Endothelial cell of umbilical vein (primary cell): ENCODE measurements around the gene FXYD3. TPM values are rescaled to one million over a fixed set of nuclear protein-coding genes. Genes with fewer than 3 reads are reported as not detected.

Experiments
- BruUV-seq: library from RNA; stranded (reverse); fragments of 400-500 nt; replicated peaks from 2 replicates; lab custom pipeline; 2021; lab: Mats Ljungman, UMichigan
- CTCF ChIA-PET: fragments of 300-600, 350-600 bp; sonication (Branson Sonifier 250); formaldehyde crosslinking; loops from one replicate; lab custom pipeline; 2021; ENCODE audit warnings: antibody characterized with exemption, inconsistent platforms; lab: Charles Lee
- POLR2A ChIA-PET: fragments of 300-600, 350-600 bp; sonication (Branson Sonifier 250); formaldehyde crosslinking; loops from one replicate; lab custom pipeline; 2021; ENCODE audit warnings: antibody characterized with exemption, inconsistent platforms; lab: Charles Lee
- DNase-seq: peaks from one replicate; pipeline ENCODE4 v3.0.0-alpha.2; 2011; ENCODE audit warnings: low read depth, low spot score
- FAIRE-seq: peaks from 2 replicates; lab custom pipeline; 2011; peaks lifted over from hg19 to GRCh38; lab: Jason Lieb, UNC
- H2AFZ ChIP-seq: 2 replicates; pipeline ENCODE4 v1.6.0; 2012; ENCODE audit warnings: low read depth, low read length, control low read depth, inconsistent platforms
- H3K27ac ChIP-seq: 2 replicates; pipeline ENCODE4 v1.5.1; 2011; ENCODE audit warnings: low read depth, mild to moderate bottlenecking, control low read depth, low read length, moderate library complexity; ENCODE audit not compliant: insufficient read depth
- H3K27me3 ChIP-seq, 2 experiments: 2 replicates each; pipeline versions ENCODE4 v1.6.0 to v1.6.1; 2011; ENCODE audit warnings: low read length in 2 of 2, mixed read lengths in 1 of 2; ENCODE audit not compliant: control insufficient read depth in 2 of 2, insufficient read depth in 2 of 2
- H3K36me3 ChIP-seq, 2 experiments: 2 replicates in 1 of 2; 3 replicates in 1 of 2; pipeline ENCODE4 v1.5.1; 2011; ENCODE audit warnings: low read length in 2 of 2, mild to moderate bottlenecking in 1 of 2, moderate library complexity in 1 of 2; ENCODE audit not compliant: control insufficient read depth in 2 of 2, insufficient read depth in 2 of 2; ENCODE audit errors: extremely low read depth in 1 of 2
- H3K4me1 ChIP-seq: 3 replicates; pipeline ENCODE4 v1.5.1; 2011; ENCODE audit warnings: mild to moderate bottlenecking, low read length; ENCODE audit not compliant: control insufficient read depth, insufficient read depth; ENCODE audit errors: extremely low read depth
- H3K4me2 ChIP-seq: 2 replicates; pipeline ENCODE4 v1.6.1; 2011; ENCODE audit warnings: low read length, control low read depth, mixed read lengths; ENCODE audit not compliant: insufficient read depth
- H3K4me3 ChIP-seq, 3 experiments: fragments of 200-600 bp in 1 of 3; sonication (generic), shearing (Covaris generic) in 1 of 3; replicated peaks in 1 of 3; 2 replicates each; pipeline ENCODE4 v1.5.1; 2011 to 2016; ENCODE audit warnings: control low read depth in 3 of 3, low read length in 3 of 3, mild to moderate bottlenecking in 2 of 3, inconsistent platforms in 1 of 3, low read depth in 1 of 3, moderate library complexity in 1 of 3; ENCODE audit not compliant: insufficient read depth in 1 of 3
- H3K79me2 ChIP-seq: 2 replicates; pipeline ENCODE4 v1.6.0; 2012; ENCODE audit warnings: low read length, inconsistent platforms; ENCODE audit not compliant: control insufficient read depth, insufficient read depth
- H3K9ac ChIP-seq: replicated peaks from 2 replicates; pipeline ENCODE3; 2011; ENCODE audit warnings: low read length, control low read depth; ENCODE audit not compliant: insufficient read depth; ENCODE audit errors: extremely low read depth
- H3K9me1 ChIP-seq: replicated peaks from 3 replicates; pipeline ENCODE4 v1.6.0; 2011; ENCODE audit warnings: mild to moderate bottlenecking, low read length; ENCODE audit not compliant: control insufficient read depth, insufficient read depth; ENCODE audit errors: extremely low read depth
- H3K9me3 ChIP-seq: replicated peaks from 2 replicates; pipeline ENCODE4 v1.5.1; 2012; ENCODE audit warnings: low read length, inconsistent platforms; ENCODE audit not compliant: control insufficient read depth, insufficient read depth
- H4K20me1 ChIP-seq: replicated peaks from 2 replicates; pipeline ENCODE3; 2011; ENCODE audit warnings: mild to moderate bottlenecking, low read length; ENCODE audit not compliant: control insufficient read depth, insufficient read depth; ENCODE audit errors: extremely low read depth
- EZH2 ChIP-seq: IDR thresholded peaks from 2 replicates; pipeline ENCODE4 v1.6.1; 2012; ENCODE audit warnings: borderline replicate concordance, low read depth, mild to moderate bottlenecking, moderate library complexity, low read length, inconsistent platforms; ENCODE audit not compliant: severe bottlenecking
- FOS ChIP-seq: IDR thresholded peaks from 2 replicates; pipeline ENCODE4 v1.6.1; 2011; ENCODE audit warnings: mild to moderate bottlenecking, low read length, moderate library complexity, borderline replicate concordance; ENCODE audit not compliant: insufficient read depth
- GATA2 ChIP-seq: IDR thresholded peaks from 2 replicates; pipeline ENCODE4 v1.7.0; 2011; ENCODE audit warnings: low read depth, mild to moderate bottlenecking, moderate library complexity, mixed read lengths, low read length; ENCODE audit not compliant: insufficient read length, insufficient read depth
- JUN ChIP-seq: IDR thresholded peaks from 2 replicates; pipeline ENCODE4 v1.6.1; 2011; ENCODE audit warnings: borderline replicate concordance, low read depth; ENCODE audit not compliant: insufficient read length, insufficient read depth
- MYC ChIP-seq: IDR thresholded peaks from one replicate; pipeline ENCODE4 v1.6.1; 2011; ENCODE audit warnings: mild to moderate bottlenecking, low read depth, low read length
- POLR2A ChIP-seq: IDR thresholded peaks from 2 replicates; pipeline ENCODE4 v1.6.1; 2012; ENCODE audit warnings: low read depth, mild to moderate bottlenecking, control low read depth, low read length
- POLR2AphosphoS5 ChIP-seq: IDR thresholded peaks from 2 replicates; pipeline ENCODE4 v1.6.1; 2012; ENCODE audit warnings: low read depth, mild to moderate bottlenecking, control low read depth, low read length, moderate library complexity; ENCODE audit not compliant: insufficient read depth
- dilution Hi-C: fragments of 300-500 bp; cut with MboI; formaldehyde crosslinking; loops from one replicate; pipeline ENCODE4 v1.15.0; 2019; ENCODE audit warnings: low sequenced_read_pairs; ENCODE audit not compliant: extremely low pct_ligation_motif_present
- intact Hi-C: fragments of 100-400 bp; cut with micrococcal nuclease; formaldehyde crosslinking; loops from one replicate; pipeline ENCODE4 v1.10.0; 2022
- polyA plus RNA-seq, 4 experiments: library from polyadenylated mRNA; depleted of rRNA in 3 of 4; stranded (reverse) in 3 of 4; unstranded in 1 of 4; fragments of >200 nt; gene quantifications; 2 replicates each; pipeline versions ENCODE4 v1.2.1 to v1.2.3, GENCODE V29; 2011 to 2012; ENCODE audit warnings: missing spikeins in 1 of 4
- total RNA-seq: library from RNA; stranded (reverse); gene quantifications from 2 replicates; pipeline ENCODE4 v1.2.3, GENCODE V29; 2021
- TF ChIP-seq, protein P1 (sequence below): IDR thresholded peaks from 2 replicates; pipeline ENCODE4 v1.6.1; 2011; ENCODE audit not compliant: insufficient read depth, insufficient read length
- TF ChIP-seq, protein P2 (sequence below), 2 donors: IDR thresholded peaks; 1 replicate in 1 of 2; 2 replicates in 1 of 2; pipeline ENCODE4 v1.5.1; 2011; ENCODE audit warnings: low read length in 2 of 2, mild to moderate bottlenecking in 2 of 2, moderate library complexity in 2 of 2, control low read depth in 1 of 2, inconsistent platforms in 1 of 2, low read depth in 1 of 2; ENCODE audit not compliant: insufficient read depth in 1 of 2; ENCODE audit errors: extremely low read depth in 1 of 2

Gene FXYD3
- total and polyA plus RNA-seq, 2 donors (not counting 3 experiments of a cell fraction or from before 2014, with no cell fraction given), result not detected

DNA sequence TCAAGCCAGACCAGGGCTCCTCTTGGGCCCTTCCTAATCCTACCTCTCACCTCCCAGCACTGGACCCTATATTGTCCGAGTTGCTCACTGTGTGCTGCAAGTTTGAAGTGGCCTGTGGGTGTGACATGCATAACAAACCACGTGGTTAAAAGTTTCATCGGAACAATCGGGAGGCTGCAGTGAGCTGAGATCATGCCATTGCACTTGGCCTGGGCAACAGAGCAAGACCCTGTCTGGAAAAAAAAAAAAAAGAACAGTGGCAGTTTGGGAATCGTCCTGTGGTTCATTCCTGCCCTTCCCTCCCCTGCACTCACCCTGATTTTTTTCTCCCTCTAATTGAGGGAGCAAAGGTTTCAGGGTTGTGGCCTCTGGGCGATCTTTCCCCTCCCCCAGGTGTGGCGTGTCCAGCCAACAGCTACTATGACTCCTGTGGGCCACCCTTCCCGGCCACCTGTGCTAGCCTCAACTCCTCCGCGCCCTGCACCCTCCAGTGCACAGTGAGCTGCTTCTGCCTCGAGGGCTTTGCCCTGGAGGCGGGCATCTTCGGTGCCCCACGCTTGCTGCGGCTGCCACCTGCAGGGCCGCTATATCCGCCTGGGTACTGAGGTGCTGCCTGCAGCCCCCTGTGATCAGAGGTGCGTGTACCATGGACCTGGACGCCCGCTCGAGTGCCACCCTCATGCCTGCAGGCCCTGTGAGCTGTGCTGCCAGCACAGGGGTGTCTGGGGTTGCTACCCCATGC lies 16.3 kb upstream of the FXYD3 start:
- Histone ChIP-seq H3K27me3 (no peaks in the 10 kb centered on the region), H3K4me3 (no peak overlapping the region), H2AFZ (no peak overlapping the region), H3K4me1 (no peaks in the 10 kb centered on the region), H3K9me1 (no peaks in the 10 kb centered on the region), H3K9ac (no peak overlapping the region), H3K9me3 (no peaks in the 10 kb centered on the region), H4K20me1 (no peaks in the 10 kb centered on the region), H3K4me2 (no peak overlapping the region), H3K79me2 (no peaks in the 10 kb centered on the region), H3K27ac (no peak overlapping the region), H3K36me3 (no peaks in the 10 kb centered on the region)
- FAIRE-seq, result no peak
- BruUV-seq, result no TSS peak
- dilution Hi-C loops, result no loop called here
- intact Hi-C loops, result no loop called here
- CTCF ChIA-PET, result interaction anchor here (0.9 to 1.9 kb wide), 5 partner anchors 8 to 55 kb away, joined by 3 to 7 read pairs (median 7); partner anchors contain the start of gene FXYD3
- TF ChIP-seq GATA2 (no peak), JUN (no peak), EZH2 (no peak), FOS (no peak), POLR2AphosphoS5 (no peak), MYC (no peak), POLR2A (no peak)
- TF ChIP-seq, protein P1, sequence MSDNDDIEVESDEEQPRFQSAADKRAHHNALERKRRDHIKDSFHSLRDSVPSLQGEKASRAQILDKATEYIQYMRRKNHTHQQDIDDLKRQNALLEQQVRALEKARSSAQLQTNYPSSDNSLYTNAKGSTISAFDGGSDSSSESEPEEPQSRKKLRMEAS, result no peak
- TF ChIP-seq, protein P2, sequence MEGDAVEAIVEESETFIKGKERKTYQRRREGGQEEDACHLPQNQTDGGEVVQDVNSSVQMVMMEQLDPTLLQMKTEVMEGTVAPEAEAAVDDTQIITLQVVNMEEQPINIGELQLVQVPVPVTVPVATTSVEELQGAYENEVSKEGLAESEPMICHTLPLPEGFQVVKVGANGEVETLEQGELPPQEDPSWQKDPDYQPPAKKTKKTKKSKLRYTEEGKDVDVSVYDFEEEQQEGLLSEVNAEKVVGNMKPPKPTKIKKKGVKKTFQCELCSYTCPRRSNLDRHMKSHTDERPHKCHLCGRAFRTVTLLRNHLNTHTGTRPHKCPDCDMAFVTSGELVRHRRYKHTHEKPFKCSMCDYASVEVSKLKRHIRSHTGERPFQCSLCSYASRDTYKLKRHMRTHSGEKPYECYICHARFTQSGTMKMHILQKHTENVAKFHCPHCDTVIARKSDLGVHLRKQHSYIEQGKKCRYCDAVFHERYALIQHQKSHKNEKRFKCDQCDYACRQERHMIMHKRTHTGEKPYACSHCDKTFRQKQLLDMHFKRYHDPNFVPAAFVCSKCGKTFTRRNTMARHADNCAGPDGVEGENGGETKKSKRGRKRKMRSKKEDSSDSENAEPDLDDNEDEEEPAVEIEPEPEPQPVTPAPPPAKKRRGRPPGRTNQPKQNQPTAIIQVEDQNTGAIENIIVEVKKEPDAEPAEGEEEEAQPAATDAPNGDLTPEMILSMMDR (IDR thresholded peaks at IDR 0.05; ENCODE audit: extremely low read depth in 1 of 2, insufficient read depth in 1 of 2, low read depth in 1 of 2, low read length in 2 of 2), result no peak
- POLR2A ChIA-PET, result no interaction called here
- no peak for DNase-seq
